IMR-90 (cell line): ENCODE results near the gene DLX2. TPM values are rescaled to one million over a fixed set of nuclear protein-coding genes. Genes with fewer than 3 reads are reported as not detected.

Source experiments
- ATAC-seq: fragments of 200-7000 bp; cut with Tn5 transposase; 2 replicates; pipeline ENCODE4 v1.9.1; 2020; ENCODE audit warnings: low read depth, mild to moderate bottlenecking, moderate library complexity
- BruUV-seq: library from RNA; stranded (reverse); fragments of 400-500 nt; replicated peaks from 2 replicates; lab custom pipeline; 2021; lab: Mats Ljungman, UMichigan
- CTCF ChIA-PET: fragments of 300-600 bp; formaldehyde crosslinking; extraction: SDS; loops from one replicate; lab custom pipeline; 2021; ENCODE audit warnings: antibody characterized with exemption; lab: Yijun Ruan, JAX
- POLR2A ChIA-PET: fragments of 300-600 bp; sonication (Branson Sonifier 250); formaldehyde crosslinking; loops from one replicate; lab custom pipeline; 2022; ENCODE audit warnings: antibody characterized with exemption; ENCODE audit not compliant: unreplicated experiment; lab: Charles Lee
- DNase-seq: peaks from one replicate; pipeline ENCODE4 v3.0.0; 2013
- H2AFZ ChIP-seq: replicated peaks from 2 replicates; pipeline ENCODE3; 2013; ENCODE audit warnings: low read length, mild to moderate bottlenecking; ENCODE audit not compliant: poor library complexity
- H2AK5ac ChIP-seq: 2 replicates; pipeline ENCODE4 v1.6.1; 2013; ENCODE audit warnings: low read depth, low read length, inconsistent platforms
- H2AK9ac ChIP-seq: replicated peaks from 2 replicates; pipeline ENCODE3; 2013; ENCODE audit warnings: mild to moderate bottlenecking, low read depth, low read length, moderate library complexity; ENCODE audit not compliant: poor library complexity
- H2BK120ac ChIP-seq: 2 replicates; pipeline ENCODE4 v1.6.1; 2013; ENCODE audit warnings: low read depth, low read length, inconsistent platforms
- H2BK15ac ChIP-seq: 3 replicates; pipeline ENCODE4 v1.6.1; 2013; ENCODE audit warnings: low read depth, low read length, inconsistent platforms
- H2BK20ac ChIP-seq: 2 replicates; pipeline ENCODE4 v1.6.1; 2013; ENCODE audit warnings: low read depth, mild to moderate bottlenecking, inconsistent platforms, low read length, moderate library complexity
- H2BK5ac ChIP-seq: 2 replicates; pipeline ENCODE4 v1.6.1; 2013; ENCODE audit warnings: mild to moderate bottlenecking, low read depth, low read length, inconsistent platforms; ENCODE audit not compliant: poor library complexity, severe bottlenecking
- H3K14ac ChIP-seq: replicated peaks from 2 replicates; pipeline ENCODE4 v1.6.1; 2013; ENCODE audit warnings: low read depth, low read length, inconsistent platforms
- H3K18ac ChIP-seq: 2 replicates; pipeline ENCODE4 v1.6.1; 2013; ENCODE audit warnings: low read depth, low read length, control low read depth
- H3K23ac ChIP-seq: 2 replicates; pipeline ENCODE4 v1.6.1; 2013; ENCODE audit warnings: low read depth, low read length, inconsistent platforms
- H3K27ac ChIP-seq: 2 replicates; pipeline ENCODE4 v1.5.1; 2013; ENCODE audit warnings: mild to moderate bottlenecking, control low read depth, low read length; ENCODE audit not compliant: insufficient read depth
- H3K27me3 ChIP-seq: 2 replicates; pipeline ENCODE4 v1.6.1; 2013; ENCODE audit warnings: low read length; ENCODE audit not compliant: control insufficient read depth, insufficient read depth
- H3K36me3 ChIP-seq: 2 replicates; pipeline ENCODE4 v1.6.1; 2013; ENCODE audit warnings: low read length, mixed read lengths; ENCODE audit not compliant: control insufficient read depth, insufficient read depth
- H3K4ac ChIP-seq: 2 replicates; pipeline ENCODE4 v1.6.1; 2013; ENCODE audit warnings: low read depth, low read length, inconsistent platforms
- H3K4me1 ChIP-seq: 2 replicates; pipeline ENCODE4 v1.6.1; 2013; ENCODE audit warnings: low read length, mixed read lengths; ENCODE audit not compliant: control insufficient read depth, insufficient read depth
- H3K4me2 ChIP-seq: 2 replicates; pipeline ENCODE4 v1.6.1; 2013; ENCODE audit warnings: low read depth, mild to moderate bottlenecking, control low read depth, low read length, moderate library complexity
- H3K4me3 ChIP-seq: 2 replicates; pipeline ENCODE4 v1.5.1; 2013; ENCODE audit warnings: low read depth, mild to moderate bottlenecking, control low read depth, low read length, moderate library complexity; ENCODE audit not compliant: insufficient read depth
- H3K56ac ChIP-seq: 2 replicates; pipeline ENCODE4 v1.6.1; 2013; ENCODE audit warnings: low read length, inconsistent platforms; ENCODE audit not compliant: insufficient read depth; ENCODE audit errors: extremely low read depth
- H3K79me1 ChIP-seq, 2 experiments: 2 replicates each; pipeline ENCODE4 v1.6.1; 2013; ENCODE audit warnings: low read length in 2 of 2, inconsistent platforms in 1 of 2, low read depth in 1 of 2
- H3K9ac ChIP-seq: 2 replicates; pipeline ENCODE4 v1.6.1; 2013; ENCODE audit warnings: low read depth, low read length, control low read depth
- H3K9me1 ChIP-seq: 2 replicates; pipeline ENCODE4 v1.6.1; 2013; ENCODE audit warnings: low read length, inconsistent platforms; ENCODE audit not compliant: insufficient read depth
- H3K9me3 ChIP-seq: 2 replicates; pipeline ENCODE4 v1.6.1; 2013; ENCODE audit warnings: low read length; ENCODE audit not compliant: control insufficient read depth, insufficient read depth
- H4K20me1 ChIP-seq: 2 replicates; pipeline ENCODE4 v1.6.1; 2013; ENCODE audit warnings: low read length, inconsistent platforms; ENCODE audit not compliant: insufficient read depth
- H4K5ac ChIP-seq: 2 replicates; pipeline ENCODE4 v1.6.1; 2013; ENCODE audit warnings: mild to moderate bottlenecking, low read depth, low read length, control low read depth
- H4K8ac ChIP-seq, 2 experiments: 2 replicates each; pipeline ENCODE4 v1.6.1; 2013; ENCODE audit warnings: low read depth in 2 of 2, low read length in 2 of 2, control low read depth in 1 of 2, inconsistent platforms in 1 of 2
- H4K91ac ChIP-seq: 2 replicates; pipeline ENCODE4 v1.6.1; 2013; ENCODE audit warnings: low read depth, low read length, inconsistent platforms; ENCODE audit not compliant: insufficient read depth
- CEBPB ChIP-seq: IDR thresholded peaks from 2 replicates; pipeline ENCODE4 v1.6.1; 2012; ENCODE audit warnings: low read depth, low read length, improper control_type of control experiment
- CHD1 ChIP-seq: IDR thresholded peaks from 2 replicates; pipeline ENCODE4 v1.6.1; 2012; ENCODE audit warnings: low read depth, low read length, improper control_type of control experiment
- CTCF ChIP-seq: conservative IDR thresholded peaks from 2 replicates; pipeline ENCODE4 v1.5.1; 2012; ENCODE audit warnings: mild to moderate bottlenecking, low read depth, low read length, improper control_type of control experiment
- FOS ChIP-seq: fragments of 150-350 bp; IDR thresholded peaks from 2 replicates; pipeline ENCODE4 v1.6.1; 2016; ENCODE audit warnings: low read depth, low read length
- MAFK ChIP-seq: IDR thresholded peaks from 2 replicates; pipeline ENCODE4 v1.6.1; 2012; ENCODE audit warnings: low read depth, low read length, improper control_type of control experiment
- MAZ ChIP-seq: IDR thresholded peaks from 2 replicates; pipeline ENCODE4 v1.6.1; 2012; ENCODE audit warnings: low read depth, mild to moderate bottlenecking, low read length, improper control_type of control experiment, moderate library complexity, borderline replicate concordance
- RAD21 ChIP-seq: IDR thresholded peaks from 2 replicates; pipeline ENCODE4 v1.6.1; 2012; ENCODE audit warnings: low read length, improper control_type of control experiment
- RCOR1 ChIP-seq: IDR thresholded peaks from 2 replicates; pipeline ENCODE4 v1.6.1; 2012; ENCODE audit warnings: mild to moderate bottlenecking, low read length, improper control_type of control experiment; ENCODE audit not compliant: insufficient replicate concordance
- RFX5 ChIP-seq: IDR thresholded peaks from 2 replicates; pipeline ENCODE4 v1.8.0; 2012; ENCODE audit warnings: low read depth, mild to moderate bottlenecking, low read length, moderate library complexity
- WGBS, 2 experiments: methylation state at CpG; one replicate each; pipeline versions ENCODE4 v1.1.5 to v1.1.7; 2013; ENCODE audit warnings: missing lambda C conversion rate in 2 of 2; ENCODE audit not compliant: insufficient read length in 1 of 2; ENCODE audit errors: extremely low coverage in 2 of 2; 5-methylcytosine and 5-hydroxymethylcytosine counted together
- dilution Hi-C: fragments of 300-500 bp; cut with HindIII; formaldehyde crosslinking; loops from one replicate; pipeline ENCODE4 v1.14.3; 2018; ENCODE audit warnings: low sequenced_read_pairs; ENCODE audit not compliant: unreplicated experiment
- in situ Hi-C: fragments of 300-500 bp; cut with MboI; formaldehyde crosslinking; loops from 3 replicates; pipeline ENCODE4 v1.14.3; 2019; ENCODE audit warnings: low sequenced_read_pairs, inconsistent platforms, mixed read lengths
- intact Hi-C: fragments of 100-400 bp; cut with micrococcal nuclease; formaldehyde crosslinking; loops from 2 replicates; pipeline ENCODE4 v1.10.0; 2022
- polyA plus RNA-seq, 3 experiments: library from polyadenylated mRNA; depleted of rRNA; stranded (reverse); fragments of >200 nt; gene quantifications; 2 replicates each; pipeline ENCODE4 v1.2.3, GENCODE V29; 2012; ENCODE audit warnings: low replicate concordance in 1 of 3
- total RNA-seq: library from RNA; depleted of rRNA; stranded (reverse); fragments of >200 nt; gene quantifications from 2 replicates; pipeline ENCODE4 v1.2.3, GENCODE V29; 2012
- TF ChIP-seq, protein P1 (sequence below): fragments of 150-350 bp; IDR thresholded peaks from 2 replicates; pipeline ENCODE4 v1.6.1; 2016; ENCODE audit warnings: low read depth, mild to moderate bottlenecking, low read length, moderate library complexity, borderline replicate concordance
- TF ChIP-seq, protein P2 (sequence below): fragments of 150-350 bp; IDR thresholded peaks from 2 replicates; pipeline ENCODE4 v1.6.1; 2017; ENCODE audit warnings: mild to moderate bottlenecking, antibody characterized with exemption, low read length, low read depth

The DLX2 gene
- total and polyA plus RNA-seq, 2 of the 4 experiments (the other 2 are of a cell fraction): 0.38 TPM; not detected in 1

- Histone ChIP-seq H3K27me3 (peaks cover 61% of the 10 kb centered on the region), H3K4ac (no peak overlapping the region), H2BK15ac (no peak overlapping the region), H3K79me1 (no peaks in the 10 kb centered on the region), H2AK9ac (no peak overlapping the region), H3K4me3 (no peak overlapping the region), H3K23ac (no peak overlapping the region), H3K9me1 (no peaks in the 10 kb centered on the region), H3K4me1 (no peaks in the 10 kb centered on the region; the same call in 1 of the 2 replicates), H4K91ac (no peak overlapping the region), H3K9me3 (peaks cover 12% of the 10 kb centered on the region), H3K56ac (no peak overlapping the region), H3K4me2 (no peak overlapping the region), H2BK5ac (no peak overlapping the region), H4K8ac (no peak overlapping the region), H3K9ac (no peak overlapping the region), H3K36me3 (no peaks in the 10 kb centered on the region), H4K20me1 (no peaks in the 10 kb centered on the region), H3K27ac (no peak overlapping the region), H2BK120ac (no peak overlapping the region), H2BK20ac (no peak overlapping the region), H3K14ac (no peak overlapping the region), H2AFZ (no peak overlapping the region), H4K5ac (no peak overlapping the region), H3K18ac (no peak overlapping the region), H2AK5ac (no peak overlapping the region)
- ChIA-PET CTCF (no interaction called here), POLR2A (no interaction called here)
- intact Hi-C loops: loop anchor here (5.0 kb wide), 1 partner anchor 45 kb away; no protein-coding TSS in a partner anchor
- DNase-seq (no peak), ATAC-seq (no peak)
- dilution Hi-C loops: no loop called here
- 7% methylated on average over 6 of the region's 14 CpGs; no CpG with 5 or more reads in 1 of the 2 experiments for WGBS, 2 experiments
- in situ Hi-C loops: no loop called here
- no TSS peak for BruUV-seq
- TF ChIP-seq RFX5: no peak
- no peak for TF ChIP-seq MAZ
- TF ChIP-seq CEBPB: no peak
- no peak for TF ChIP-seq RCOR1
- TF ChIP-seq, protein P1, sequence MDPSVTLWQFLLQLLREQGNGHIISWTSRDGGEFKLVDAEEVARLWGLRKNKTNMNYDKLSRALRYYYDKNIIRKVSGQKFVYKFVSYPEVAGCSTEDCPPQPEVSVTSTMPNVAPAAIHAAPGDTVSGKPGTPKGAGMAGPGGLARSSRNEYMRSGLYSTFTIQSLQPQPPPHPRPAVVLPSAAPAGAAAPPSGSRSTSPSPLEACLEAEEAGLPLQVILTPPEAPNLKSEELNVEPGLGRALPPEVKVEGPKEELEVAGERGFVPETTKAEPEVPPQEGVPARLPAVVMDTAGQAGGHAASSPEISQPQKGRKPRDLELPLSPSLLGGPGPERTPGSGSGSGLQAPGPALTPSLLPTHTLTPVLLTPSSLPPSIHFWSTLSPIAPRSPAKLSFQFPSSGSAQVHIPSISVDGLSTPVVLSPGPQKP: no peak
- TF ChIP-seq FOS: no peak
- no peak for TF ChIP-seq CHD1
- no peak for TF ChIP-seq CTCF
- TF ChIP-seq MAFK: no peak
- TF ChIP-seq, protein P2, sequence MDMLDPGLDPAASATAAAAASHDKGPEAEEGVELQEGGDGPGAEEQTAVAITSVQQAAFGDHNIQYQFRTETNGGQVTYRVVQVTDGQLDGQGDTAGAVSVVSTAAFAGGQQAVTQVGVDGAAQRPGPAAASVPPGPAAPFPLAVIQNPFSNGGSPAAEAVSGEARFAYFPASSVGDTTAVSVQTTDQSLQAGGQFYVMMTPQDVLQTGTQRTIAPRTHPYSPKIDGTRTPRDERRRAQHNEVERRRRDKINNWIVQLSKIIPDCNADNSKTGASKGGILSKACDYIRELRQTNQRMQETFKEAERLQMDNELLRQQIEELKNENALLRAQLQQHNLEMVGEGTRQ: no peak
- TF ChIP-seq RAD21: no peak
These were observed 20.4 kb downstream of the DLX2 start for GRCh38 chr2:172082105-172082943.
